SIG-M5 (cell line): Measurements from ENCODE around the gene CCDC88A.
A peak's percentile ranks its signal among the peaks of the same experiment; 100 is the strongest.
"Not testable (repeated sequence)": the region's sequence is repeated elsewhere in the genome, so short reads cannot be mapped to it uniquely, and the experiment has no call there.

ENCODE experiments used
- DNase-seq: peaks from one replicate; lab custom pipeline; 2025; lab: John Stamatoyannopoulos, UW

CCDC88A gene

DNA sequence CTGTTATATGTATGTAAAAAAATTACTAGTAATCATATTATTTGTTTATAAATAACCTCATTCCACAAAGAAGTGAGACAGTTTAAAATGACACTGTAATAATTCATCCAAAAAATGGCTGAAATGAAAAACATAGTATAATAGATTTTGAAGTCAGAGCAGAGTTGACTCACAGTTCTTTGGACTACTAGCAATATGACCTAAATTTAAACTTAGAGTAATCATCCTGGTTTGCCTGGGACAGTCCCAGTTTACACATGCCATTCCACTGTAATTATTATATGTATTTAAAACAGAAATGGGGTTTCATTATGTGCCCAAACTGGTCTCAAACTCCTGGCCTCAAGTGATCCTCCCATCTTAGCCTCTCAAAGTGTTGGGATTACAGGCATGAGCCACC is 48.3 kb downstream of the CCDC88A start:
- DNase-seq: no peak

DNA sequence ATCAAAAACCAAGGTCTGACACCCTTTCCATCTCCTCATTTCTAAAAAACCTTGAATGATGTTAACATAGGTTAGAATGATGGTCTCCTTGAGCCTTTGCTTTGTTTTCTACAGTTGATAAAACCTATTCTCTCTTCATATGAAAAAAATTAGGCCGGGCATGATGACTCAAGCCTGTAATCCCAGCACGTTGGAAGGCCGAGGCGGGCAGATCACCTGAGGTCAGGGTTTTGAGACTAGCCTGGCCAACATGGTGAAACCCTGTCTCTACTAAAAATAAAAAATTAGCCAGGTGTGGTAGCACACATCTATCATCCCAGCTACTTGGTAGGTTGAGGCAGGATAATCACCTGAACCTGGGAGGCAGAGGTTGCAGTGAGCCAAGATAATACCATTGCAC is 49.4 kb downstream of the CCDC88A start:
- DNase-seq: no peak

DNA sequence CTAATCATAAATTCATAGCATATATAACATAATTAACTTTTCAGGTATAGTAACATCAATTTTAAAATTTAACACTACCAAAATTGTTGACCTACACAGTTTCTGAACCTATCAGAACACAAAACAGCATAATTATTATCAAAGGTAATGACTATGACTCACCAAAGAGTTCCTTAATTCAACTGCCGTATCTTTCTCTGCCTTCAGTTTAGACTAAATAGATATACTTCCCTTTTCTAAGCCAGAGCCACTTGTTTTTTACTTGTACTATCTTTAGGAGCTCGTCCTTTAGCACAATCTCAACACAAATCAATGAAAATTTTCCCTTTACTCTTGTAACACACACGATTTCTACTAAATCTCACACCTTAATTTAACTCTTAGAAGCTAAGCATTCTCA is 54.4 kb downstream of the CCDC88A start:
- DNase-seq: peak; percentile 57

DNA sequence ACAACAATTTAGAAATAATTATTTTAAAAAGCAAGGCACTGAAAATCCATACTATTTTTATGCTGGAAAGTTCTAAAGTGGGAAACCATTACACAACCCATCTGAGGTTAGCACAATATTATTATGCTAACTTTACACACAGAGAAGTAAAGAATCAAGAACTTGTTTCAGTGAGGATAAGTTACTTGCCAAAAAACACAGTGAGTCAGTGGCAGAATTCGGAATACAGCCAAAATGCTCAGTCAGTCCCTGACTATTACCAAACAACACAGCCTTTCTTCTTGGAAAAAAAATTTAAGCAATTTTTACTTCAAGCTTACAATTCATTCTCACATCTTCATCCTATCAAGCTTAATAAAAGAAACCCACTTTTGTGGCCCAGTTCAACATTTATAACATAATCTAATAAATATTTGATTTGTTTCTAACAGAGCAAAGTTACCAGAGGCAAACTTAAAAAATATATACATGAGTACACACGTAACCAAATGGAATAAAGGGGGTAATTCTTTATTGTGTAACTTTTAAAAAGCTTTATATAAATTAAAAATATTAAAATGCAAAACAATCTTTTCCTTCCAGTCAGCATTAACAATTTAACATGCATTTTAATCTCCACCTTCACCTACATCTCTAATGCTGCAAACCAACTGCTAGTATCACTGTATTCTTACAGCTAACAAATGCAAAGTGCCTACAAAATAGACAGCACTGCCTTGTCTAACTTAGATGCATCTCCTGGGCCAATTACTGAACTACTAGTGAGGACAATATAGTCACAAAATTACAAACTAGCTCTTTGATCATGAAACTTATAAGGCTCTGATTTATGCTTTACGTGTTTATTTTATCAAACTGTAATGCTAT is 55.2 kb downstream of the CCDC88A start:
- no peak for DNase-seq

DNA sequence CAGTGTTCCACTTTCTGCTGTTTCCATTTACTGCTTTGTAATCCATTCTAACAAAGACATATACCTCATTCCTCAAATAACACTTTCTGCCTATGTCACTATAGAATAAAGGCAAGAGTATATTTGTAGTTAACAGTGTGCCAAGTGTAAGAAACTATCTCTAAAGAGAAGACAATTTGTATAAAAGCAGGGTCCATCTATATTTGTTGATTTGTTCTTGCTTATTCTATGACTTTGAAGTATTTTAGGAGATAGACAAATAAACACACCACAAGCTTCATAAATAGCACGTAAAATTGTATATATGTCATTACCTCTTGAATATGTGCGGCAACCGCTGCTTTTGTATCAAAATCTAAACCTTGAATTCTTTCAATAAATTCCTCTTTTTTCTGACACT is 56.0 kb downstream of the CCDC88A start:
- no peak for DNase-seq

DNA sequence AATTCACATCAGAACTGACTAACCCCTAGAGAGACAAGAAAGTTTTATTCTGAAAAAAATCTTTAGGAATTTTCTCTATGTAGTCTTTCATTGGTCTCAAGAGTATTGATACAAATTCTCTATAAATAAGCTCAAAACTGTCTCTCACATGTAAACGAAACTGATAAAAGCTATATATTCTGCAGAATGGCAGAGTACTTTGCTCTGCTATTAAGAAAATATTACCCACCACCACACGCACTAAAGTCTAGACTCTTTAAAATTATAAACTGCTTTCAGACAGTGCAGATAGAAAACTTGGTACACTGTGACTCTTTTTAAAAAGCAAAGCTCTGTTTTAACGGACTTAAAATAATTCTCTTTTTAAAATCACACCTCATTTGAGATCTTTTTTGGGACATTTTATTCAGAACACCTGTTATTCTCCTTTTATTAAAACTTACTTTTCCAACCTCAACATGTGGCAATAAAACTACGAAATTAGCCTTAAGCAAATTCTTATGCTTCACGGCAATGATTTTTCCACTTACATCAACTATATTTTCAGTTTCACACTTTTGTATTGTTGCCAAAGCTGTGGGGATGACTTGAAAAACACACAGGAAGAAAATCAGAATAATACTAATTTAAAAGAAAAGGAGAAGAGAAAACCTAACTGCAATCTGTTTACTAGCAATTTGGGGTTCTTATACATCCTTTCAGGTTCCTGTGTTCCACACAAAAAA is 58.0 kb downstream of the CCDC88A start:
- no peak for DNase-seq

DNA sequence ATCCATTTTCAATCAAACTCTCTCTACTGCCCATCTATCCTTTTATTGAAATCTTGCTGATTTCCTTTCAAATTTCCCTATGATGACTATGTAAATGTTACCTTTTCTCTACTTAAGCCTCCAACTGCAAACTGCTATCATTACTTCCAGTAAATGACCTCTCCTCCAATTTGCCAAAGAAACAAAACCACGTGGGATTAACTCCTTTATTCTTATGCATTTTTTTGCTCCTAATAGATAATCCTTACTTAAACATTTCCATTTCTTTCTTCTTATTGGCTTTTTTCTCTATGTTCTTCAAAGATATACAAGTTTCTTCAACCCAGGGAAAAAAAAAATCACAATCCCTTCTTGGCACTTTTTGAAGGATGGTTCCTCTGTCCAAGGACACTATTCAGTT is 61.2 kb downstream of the CCDC88A start:
- DNase-seq: no peak

DNA sequence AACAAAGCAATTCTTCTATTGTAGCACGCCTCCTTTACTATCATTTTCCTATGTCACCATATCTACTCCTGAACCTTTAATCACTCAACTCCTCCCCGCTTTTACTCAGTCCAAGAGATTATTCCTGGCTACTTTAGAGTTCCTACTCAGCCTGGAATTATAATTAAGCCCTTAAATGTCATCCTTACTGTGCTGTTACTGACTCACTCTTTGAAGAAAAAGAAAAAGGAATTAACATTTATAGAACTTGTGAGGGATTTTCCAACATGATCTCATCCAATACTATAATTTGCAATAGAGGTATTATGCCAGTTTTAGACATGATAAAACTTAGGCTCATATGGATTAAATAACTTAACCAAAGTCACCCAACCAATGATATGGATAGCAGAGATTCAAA is 61.7 kb downstream of the CCDC88A start:
- DNase-seq: no peak

DNA sequence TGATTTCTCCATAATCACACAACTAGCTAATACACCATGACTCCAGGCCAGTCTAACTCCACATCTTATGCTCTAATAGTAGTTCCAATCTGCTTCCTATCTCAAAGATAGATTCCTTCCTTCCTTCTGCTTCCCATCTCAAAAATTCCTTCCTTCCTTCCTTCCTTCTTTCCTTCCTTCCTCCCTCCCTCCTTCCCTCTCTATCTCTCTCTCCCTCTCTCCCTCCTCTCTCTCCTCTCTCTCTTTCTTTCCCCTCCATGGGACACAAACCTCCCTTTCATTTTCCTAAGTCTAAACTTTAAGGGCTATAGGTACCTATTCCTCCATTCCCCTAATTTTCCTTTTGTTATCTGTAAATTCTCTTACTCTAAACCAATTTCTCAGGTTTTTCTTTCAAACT is 62.5 kb downstream of the CCDC88A start:
- DNase-seq: no peak

DNA sequence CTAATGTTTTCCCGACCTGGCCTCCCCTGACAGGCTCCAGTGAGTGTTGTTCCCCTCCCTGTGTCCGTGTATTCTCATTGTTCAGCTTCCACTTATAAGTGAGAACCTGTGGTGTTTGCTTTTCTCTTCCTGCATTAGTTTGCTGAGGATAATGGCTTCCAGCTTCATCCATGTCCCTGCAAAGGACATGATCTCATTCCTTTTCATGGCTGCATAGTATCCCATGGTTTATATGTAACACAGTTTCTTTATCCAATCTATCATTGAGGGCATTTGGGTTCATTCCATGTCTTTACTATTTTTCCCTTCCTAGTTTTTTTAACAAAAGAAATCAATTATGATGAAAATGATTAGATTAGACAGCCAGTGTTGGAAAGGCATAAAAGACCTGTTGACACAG is 63.5 kb downstream of the CCDC88A start:
- not testable (repeated sequence) for DNase-seq

DNA sequence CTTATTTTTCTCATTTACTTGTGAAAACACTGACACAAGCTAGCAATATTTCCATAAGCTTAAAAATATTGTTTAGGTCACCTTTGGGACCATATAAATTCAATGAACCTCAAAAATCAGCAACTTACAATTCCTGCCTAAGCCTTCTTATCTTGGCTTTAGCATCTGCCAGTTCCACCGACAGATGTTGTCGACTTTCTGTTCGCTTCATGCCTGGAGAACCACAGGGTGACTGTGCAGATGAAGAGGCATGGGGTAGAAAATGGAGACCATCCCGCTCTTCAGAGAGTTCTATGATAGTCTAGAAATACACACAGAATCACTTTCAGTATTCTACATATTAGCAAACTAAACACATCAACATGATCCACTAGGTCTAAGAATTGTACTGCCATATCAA is 64.2 kb downstream of the CCDC88A start:
- DNase-seq: no peak

DNA sequence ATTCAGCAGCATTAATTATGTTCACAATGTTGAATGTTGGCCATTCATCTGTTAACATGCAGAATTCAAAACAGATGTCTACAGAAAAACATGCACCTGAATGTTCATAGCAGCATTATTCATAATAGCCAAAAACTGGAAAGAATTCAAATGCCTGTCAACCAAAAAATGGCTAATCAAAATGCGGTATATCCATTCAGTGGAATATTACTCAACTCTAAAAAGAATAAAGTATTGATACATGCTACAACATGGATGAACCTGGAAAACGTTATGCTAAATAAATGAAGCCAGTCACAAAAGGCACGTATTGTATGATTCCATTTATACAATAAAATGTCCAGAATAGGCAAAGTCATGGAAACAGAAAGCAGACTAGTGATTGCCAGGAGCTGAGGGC is 68.0 kb downstream of the CCDC88A start:
- DNase-seq: no peak

DNA sequence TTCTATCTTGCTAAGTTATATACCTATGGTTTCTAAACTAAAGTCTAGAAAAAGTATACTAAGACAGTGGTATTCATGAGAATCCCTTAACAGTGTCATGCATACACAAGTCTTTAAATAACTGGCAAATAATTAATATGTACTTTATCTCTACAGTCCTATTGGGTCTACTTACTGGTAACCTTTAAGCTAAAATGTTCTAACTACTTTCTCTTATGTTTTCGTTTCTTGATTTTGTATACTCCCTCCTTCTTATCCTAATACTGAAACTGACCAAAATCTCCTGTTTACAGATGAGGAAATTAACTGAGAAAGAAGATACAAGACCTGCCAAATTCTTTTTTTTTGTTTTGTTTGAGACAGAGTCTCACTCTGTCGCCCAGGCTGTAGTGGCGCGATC is 74.6 kb downstream of the CCDC88A start:
- DNase-seq: no peak

DNA sequence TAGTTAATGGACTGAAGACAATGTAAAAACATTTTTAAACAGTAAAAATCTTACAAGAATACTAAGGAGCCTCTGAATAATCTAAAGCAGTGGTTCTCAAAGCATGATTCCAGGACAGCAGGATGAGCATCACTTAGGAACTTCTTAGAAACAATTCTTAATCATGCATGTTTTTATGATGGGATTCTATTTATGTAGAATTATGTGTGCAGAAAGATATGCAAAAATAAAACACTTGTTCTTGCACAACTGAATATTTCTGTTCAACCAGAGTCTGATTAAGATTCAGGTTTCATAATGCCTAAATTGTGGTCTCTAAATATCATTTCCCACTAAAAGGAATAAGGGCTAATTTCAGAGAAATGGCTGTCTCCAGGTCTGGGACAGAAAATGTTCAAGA is 81.4 kb downstream of the CCDC88A start:
- DNase-seq: no peak

DNA sequence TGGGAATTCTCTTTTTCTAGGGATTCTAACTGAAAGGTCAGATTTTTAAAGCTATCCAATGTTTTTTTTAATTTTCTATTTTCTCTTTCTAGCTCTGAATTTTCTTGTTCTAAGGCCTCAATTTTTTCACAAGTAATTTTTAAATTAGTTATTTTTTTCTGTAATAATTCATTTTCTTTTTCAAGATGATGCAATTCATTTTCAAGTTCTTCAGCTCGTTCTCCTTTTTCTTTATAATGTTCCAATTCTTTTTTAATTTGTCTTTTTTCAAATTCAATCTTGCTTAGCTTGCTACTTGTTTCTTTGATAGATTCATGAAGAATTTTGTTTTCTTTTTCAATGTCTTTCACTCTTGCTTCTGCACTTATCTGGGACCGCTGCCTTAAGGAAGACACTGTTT is 84.9 kb downstream of the CCDC88A start:
- no peak for DNase-seq

DNA sequence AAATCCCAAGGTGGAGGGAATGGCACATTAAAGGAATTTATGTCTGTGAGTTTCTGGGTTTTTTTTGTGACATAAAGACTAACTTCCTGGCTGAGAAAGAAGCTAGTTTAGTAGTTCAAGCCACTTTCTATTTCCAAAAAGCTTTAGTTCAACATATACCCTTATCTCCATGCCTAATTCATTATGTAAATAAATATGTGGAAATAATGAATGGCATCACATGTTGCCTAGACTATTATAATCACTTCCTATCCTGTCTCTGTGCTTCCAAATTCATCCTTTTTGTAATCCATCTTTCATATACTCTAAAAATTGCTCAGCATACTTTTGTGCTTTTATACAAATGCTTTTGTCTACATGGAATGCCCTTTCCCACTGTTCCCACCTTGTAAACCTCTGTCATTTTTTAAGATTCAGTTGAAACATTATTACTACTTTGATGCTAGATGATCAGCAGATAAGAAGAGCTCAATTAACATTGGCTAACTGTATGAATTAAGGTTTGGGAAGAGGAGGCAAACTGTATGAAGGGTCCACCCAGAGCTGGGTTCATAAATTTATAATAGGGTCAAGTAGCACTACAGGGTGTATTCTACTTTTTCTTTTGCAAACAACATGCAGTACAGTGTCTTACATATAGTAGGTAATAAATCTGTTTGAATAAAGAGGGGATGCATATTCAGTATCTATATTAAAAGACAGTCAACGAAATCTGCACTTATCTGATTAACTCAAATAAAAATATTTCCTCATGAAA is 88.9 kb downstream of the CCDC88A start:
- no peak for DNase-seq

DNA sequence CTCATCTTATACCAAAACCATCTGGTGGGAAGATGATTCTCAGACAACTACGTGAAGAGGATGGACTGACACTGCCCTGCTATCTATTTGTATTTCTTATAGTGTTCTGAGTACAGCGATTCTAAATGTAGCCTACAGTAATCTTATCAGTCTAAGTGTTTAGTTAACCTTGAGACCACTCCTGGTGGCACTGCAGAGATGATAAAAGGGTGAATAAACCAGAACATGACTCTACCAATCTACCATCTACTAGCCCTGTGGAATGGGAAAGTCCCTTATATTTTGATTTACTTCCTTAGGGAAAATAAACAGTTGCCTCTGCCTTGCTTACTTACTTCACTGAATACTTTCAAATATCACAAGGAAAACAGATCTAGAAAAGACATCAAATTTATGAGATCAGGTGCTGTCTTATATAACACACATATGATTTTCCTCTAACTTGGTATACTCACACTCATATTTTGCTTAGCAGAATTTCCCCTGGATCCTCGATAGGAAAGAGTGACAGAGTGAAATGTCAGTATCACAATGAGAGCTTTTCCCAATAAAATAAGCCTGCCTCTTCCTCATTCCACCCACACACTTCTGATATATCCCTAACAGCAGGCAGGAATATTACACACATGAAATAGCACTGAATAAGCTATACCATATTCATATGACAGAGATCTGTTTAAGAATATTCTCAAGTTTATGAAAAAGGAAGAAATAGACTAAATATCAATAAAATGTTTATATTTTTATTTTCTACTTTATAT is 92.0 kb downstream of the CCDC88A start:
- DNase-seq: no peak

DNA sequence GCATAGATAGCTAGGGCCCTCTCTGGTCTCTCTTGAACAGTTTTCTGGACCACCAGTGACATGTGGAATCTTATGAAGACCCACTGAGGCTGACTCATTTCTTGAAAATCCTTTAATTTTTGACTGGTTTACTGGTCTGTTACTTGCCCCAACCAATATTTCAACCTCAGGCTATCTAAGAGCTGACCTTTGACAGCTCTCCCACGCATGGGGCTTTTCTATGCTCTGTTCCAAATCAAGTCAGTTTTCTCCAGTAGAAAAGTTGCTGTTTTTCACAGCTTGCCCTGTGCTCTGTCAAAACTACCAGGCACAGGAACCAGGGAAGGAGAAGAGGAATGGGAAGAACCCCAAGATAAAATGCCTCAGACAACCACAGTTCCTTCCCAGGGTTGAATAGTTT is 104.7 kb downstream of the CCDC88A start:
- DNase-seq: no peak

DNA sequence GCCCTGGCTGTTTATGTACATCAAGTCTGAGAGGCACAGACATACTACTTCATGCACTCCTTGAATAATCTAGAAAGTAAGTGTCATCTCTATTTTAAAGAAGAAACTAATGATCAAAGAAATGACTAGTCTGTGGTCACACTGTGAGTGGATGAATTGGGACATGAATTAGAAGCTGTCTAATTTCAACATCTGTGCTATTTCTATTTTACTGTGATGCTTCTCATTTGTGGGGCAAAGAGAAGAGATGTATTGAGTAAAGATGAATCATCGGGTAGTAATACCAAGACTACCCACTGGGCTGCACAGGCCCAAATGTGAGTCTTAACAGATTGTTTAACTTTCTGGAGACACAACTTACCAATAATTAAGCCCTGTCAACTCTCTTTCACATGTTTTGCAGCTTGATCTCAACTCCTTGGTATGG is 108.2 kb downstream of the CCDC88A start:
- peak; percentile 72 for DNase-seq

DNA sequence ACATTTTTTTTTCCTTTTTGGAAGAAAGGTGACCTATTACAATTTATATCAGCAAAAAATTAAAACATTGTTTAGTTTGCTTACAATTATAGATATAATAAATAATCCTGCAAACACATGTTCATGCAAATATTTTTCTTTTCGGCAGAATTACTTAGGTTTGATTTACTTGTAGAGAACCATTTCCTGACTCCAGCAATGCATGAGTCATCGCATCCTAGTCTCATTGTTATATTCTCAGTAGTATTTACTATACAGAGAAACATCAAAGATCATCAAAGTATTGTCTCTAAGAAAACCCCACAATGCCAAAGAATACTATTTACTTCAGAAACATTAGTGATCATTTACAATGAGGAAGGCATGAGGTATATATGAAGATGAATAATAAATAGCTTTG is 110.2 kb downstream of the CCDC88A start:
- DNase-seq: no peak

DNA sequence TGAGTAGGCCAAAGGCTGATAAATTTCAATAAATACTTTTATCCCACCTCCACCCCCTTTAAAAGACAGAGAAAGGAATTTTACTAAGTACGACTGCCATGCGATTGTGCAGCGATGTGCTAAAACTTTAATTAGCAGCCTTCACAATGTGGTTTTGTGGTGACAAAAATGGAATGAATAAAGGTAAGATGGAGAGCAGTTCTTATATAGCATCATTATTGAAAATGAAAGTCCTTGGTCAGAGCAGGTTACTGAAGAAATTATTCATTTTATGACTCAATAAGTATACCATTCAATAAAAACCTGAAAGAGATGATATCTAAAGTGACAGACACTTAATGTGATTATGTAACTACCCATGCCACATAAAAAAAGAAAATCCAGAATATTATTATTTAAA is 117.4 kb downstream of the CCDC88A start:
- no peak for DNase-seq

DNA sequence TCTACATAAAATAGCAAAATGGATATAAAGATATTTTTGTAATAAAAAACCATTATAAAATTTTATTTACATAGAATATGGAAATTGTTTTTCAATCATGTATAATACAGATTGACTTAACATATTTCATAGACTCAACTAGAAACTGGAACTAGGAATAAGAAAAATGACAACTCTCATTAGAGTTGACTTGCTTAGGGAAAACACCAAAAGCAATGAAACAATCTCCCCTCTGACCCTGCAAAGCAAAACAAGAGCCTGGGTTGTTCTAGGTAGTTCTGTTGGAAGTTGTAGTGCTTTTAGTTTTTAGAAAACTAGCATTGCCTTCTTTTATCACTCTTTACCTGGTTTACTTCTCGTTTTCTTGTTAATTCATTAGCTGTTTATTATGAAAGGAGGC is 118.4 kb downstream of the CCDC88A start:
- no peak for DNase-seq
